Ishikawa (cell line): ENCODE measurements around the gene FAM89A.

Source experiments
- CEBPB ChIP-seq: IDR thresholded peaks from 2 replicates; pipeline ENCODE4 v1.6.1; 2012
- CREB1 ChIP-seq: IDR thresholded peaks from 2 replicates; pipeline ENCODE4 v1.6.1; 2012; ENCODE audit warnings: low read depth
- EGR1 ChIP-seq: IDR thresholded peaks from 2 replicates; pipeline ENCODE4 v1.6.1; 2012
- EP300 ChIP-seq: IDR thresholded peaks from 2 replicates; pipeline ENCODE4 v1.6.1; 2012; ENCODE audit warnings: borderline replicate concordance
- FOXM1 ChIP-seq: IDR thresholded peaks from 2 replicates; pipeline ENCODE4 v1.6.1; 2012; ENCODE audit warnings: low read depth, borderline replicate concordance
- MAX ChIP-seq: IDR thresholded peaks from 2 replicates; pipeline ENCODE4 v1.6.1; 2012
- NFIC ChIP-seq: IDR thresholded peaks from 2 replicates; pipeline ENCODE4 v1.6.1; 2012
- RAD21 ChIP-seq: IDR thresholded peaks from 2 replicates; pipeline ENCODE4 v1.6.1; 2012; ENCODE audit warnings: low read depth
- TAF1 ChIP-seq: IDR thresholded peaks from 2 replicates; pipeline ENCODE4 v1.6.1; 2012; ENCODE audit warnings: low read depth, mild to moderate bottlenecking
- TCF12 ChIP-seq: IDR thresholded peaks from 2 replicates; pipeline ENCODE4 v1.6.1; 2012; ENCODE audit warnings: low read depth
- TEAD4 ChIP-seq: IDR thresholded peaks from 2 replicates; pipeline ENCODE4 v1.6.1; 2012
- USF1 ChIP-seq: IDR thresholded peaks from 2 replicates; pipeline ENCODE4 v1.6.1; 2012
- YY1 ChIP-seq: IDR thresholded peaks from 2 replicates; pipeline ENCODE4 v1.6.1; 2012; ENCODE audit warnings: low read depth
- ZBTB7A ChIP-seq: IDR thresholded peaks from 2 replicates; pipeline ENCODE4 v1.6.1; 2012; ENCODE audit warnings: low read depth
- TF ChIP-seq, protein P1 (sequence below): IDR thresholded peaks from 2 replicates; pipeline ENCODE4 v1.6.1; 2012; ENCODE audit warnings: low read depth, mild to moderate bottlenecking

FAM89A gene

GRCh38 chr1:231013391-231014015 is 26.6 kb downstream of the FAM89A start:
- no peak for TF ChIP-seq RAD21
- no peak for TF ChIP-seq YY1
- no peak for TF ChIP-seq EGR1
- no peak for TF ChIP-seq TAF1
- no peak for TF ChIP-seq FOXM1
- TF ChIP-seq ZBTB7A, result no peak
- no peak for TF ChIP-seq MAX
- no peak for TF ChIP-seq TCF12
- no peak for TF ChIP-seq CEBPB
- TF ChIP-seq TEAD4, result no peak
- TF ChIP-seq EP300, result no peak
- TF ChIP-seq CREB1, result no peak
- TF ChIP-seq NFIC, result no peak
- TF ChIP-seq, protein P1, sequence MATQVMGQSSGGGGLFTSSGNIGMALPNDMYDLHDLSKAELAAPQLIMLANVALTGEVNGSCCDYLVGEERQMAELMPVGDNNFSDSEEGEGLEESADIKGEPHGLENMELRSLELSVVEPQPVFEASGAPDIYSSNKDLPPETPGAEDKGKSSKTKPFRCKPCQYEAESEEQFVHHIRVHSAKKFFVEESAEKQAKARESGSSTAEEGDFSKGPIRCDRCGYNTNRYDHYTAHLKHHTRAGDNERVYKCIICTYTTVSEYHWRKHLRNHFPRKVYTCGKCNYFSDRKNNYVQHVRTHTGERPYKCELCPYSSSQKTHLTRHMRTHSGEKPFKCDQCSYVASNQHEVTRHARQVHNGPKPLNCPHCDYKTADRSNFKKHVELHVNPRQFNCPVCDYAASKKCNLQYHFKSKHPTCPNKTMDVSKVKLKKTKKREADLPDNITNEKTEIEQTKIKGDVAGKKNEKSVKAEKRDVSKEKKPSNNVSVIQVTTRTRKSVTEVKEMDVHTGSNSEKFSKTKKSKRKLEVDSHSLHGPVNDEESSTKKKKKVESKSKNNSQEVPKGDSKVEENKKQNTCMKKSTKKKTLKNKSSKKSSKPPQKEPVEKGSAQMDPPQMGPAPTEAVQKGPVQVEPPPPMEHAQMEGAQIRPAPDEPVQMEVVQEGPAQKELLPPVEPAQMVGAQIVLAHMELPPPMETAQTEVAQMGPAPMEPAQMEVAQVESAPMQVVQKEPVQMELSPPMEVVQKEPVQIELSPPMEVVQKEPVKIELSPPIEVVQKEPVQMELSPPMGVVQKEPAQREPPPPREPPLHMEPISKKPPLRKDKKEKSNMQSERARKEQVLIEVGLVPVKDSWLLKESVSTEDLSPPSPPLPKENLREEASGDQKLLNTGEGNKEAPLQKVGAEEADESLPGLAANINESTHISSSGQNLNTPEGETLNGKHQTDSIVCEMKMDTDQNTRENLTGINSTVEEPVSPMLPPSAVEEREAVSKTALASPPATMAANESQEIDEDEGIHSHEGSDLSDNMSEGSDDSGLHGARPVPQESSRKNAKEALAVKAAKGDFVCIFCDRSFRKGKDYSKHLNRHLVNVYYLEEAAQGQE, result no peak
- no peak for TF ChIP-seq USF1

DNA sequence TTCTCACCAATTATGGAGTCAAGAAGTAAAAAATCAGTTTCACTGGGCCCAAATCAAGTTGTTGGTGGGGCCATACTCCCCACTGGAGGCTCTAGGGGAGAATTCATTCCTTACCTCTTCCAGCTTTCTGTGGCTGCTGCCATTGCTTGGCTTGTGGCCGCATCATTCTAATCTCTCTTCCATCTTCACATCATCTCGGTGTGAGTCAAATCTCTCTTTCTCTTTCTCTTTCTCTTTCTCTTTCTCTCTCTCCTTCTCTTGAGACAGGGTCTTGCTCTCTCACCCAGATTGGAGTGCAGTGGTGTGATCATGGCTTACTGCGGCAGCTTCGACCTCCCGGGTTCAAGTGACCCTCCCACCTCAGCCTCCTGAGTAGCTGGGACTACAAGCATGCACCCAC is 28.1 kb downstream of the FAM89A start:
- TF ChIP-seq YY1 (no peak), TAF1 (no peak), EGR1 (no peak), ZBTB7A (no peak), EP300 (no peak)

GRCh38 chr1:231011360-231011759 is 28.7 kb downstream of the FAM89A start:
- TF ChIP-seq TAF1 (no peak), YY1 (no peak), NFIC (no peak), RAD21 (no peak), TEAD4 (no peak)
- TF ChIP-seq, protein P1, result no peak

DNA sequence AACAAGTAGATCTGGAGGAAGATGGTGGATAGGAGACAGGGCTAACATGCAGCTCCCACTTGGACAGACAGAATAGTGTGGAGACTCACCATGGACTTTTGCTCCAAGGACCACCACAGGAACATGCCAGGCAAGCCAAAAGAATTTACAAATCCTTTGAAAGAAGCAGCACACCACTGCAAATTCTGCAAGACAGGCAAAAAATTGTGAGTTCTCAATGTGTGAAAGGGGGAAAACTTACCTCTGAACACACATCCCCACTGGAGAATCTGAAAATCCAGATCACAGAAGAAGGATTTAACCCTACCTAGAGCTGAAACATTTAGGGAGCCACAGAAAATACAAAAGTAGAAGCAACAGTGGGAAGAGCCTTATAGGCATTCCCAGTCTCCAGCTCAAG is 38.2 kb downstream of the FAM89A start:
- TF ChIP-seq EGR1 (no peak), EP300 (no peak), YY1 (no peak), FOXM1 (no peak), TAF1 (no peak), RAD21 (no peak), TEAD4 (no peak), MAX (no peak)

DNA sequence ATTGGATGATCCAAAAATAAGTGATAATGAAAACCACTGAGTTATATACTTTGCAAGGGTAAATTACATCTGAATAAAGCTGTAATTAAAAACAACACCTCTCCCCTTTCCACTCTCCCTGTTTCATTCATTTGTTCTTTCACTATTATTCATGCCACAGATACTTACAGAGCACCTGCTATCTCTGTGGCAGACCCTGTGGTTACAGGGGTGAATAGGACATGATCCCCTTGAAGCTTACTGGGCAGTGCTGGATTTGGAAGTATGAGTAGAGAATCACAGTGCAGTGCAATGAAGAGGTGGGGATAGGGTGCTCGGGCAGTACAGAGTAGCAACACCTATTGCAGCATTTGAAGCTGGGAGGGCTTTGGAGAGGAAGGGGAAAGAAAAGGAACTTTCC is 39.4 kb downstream of the FAM89A start:
- TF ChIP-seq RAD21, result no peak

GRCh38 chr1:231000201-231000600 is 39.9 kb downstream of the FAM89A start:
- TF ChIP-seq EP300 (no peak), YY1 (no peak), RAD21 (no peak), CREB1 (no peak), MAX (no peak), TCF12 (no peak), EGR1 (no peak), TEAD4 (no peak), CEBPB (no peak)

DNA sequence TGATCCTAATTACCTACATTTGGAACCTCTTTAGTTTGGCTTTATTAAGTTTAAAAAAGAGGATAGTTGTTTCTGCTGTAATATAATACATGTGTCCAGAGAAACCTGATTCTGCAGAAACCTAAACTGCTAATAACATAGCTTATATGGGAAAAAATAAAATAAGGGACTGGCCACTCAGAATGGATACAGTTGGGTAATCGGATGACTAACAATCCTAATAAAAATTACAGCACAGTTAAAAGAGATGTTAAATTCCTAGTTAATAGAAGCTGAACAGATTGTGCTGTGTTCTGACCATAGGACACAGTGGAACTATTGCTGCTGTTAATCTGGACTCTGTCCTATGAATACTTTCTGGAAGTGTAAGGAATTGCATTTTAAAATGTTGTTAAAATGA is 45.2 kb downstream of the FAM89A start:
- TF ChIP-seq TAF1, result no peak
- no peak for TF ChIP-seq USF1
- no peak for TF ChIP-seq MAX
- no peak for TF ChIP-seq CREB1
- no peak for TF ChIP-seq ZBTB7A
- no peak for TF ChIP-seq TCF12
- no peak for TF ChIP-seq EGR1
- TF ChIP-seq, protein P1, result no peak
- no peak for TF ChIP-seq RAD21
